ENCODE results near the gene PDE7B.

The PDE7B gene

GRCh38 chr6:135906972-135907465 is 55.5 kb downstream of the PDE7B start:
- no peak for TF ChIP-seq CTCF (IDR thresholded peaks at IDR 0.05; ENCODE audit: borderline replicate concordance, insufficient read depth, low read depth, low read length)
- H3K4me3 ChIP-seq (ENCODE audit: low read depth, low read length), result no peak overlapping the region

GRCh38 chr6:135909737-135910387 is 58.4 kb downstream of the PDE7B start:
- H3K4me3 ChIP-seq (ENCODE audit: low read depth, low read length), result no peak overlapping the region

GRCh38 chr6:135910790-135911618 is 59.5 kb downstream of the PDE7B start:
- H3K4me3 ChIP-seq (ENCODE audit: low read depth, low read length), result no peak overlapping the region
- no peak for TF ChIP-seq CTCF (IDR thresholded peaks at IDR 0.05; ENCODE audit: borderline replicate concordance, insufficient read depth, low read depth, low read length)

More at GRCh38 chr6:135909737-135910387, 58.4 kb downstream of the PDE7B start:
- peak; percentile 64 for TF ChIP-seq CTCF (IDR thresholded peaks at IDR 0.05; ENCODE audit: borderline replicate concordance, insufficient read depth, low read depth, low read length)

GRCh38 chr6:135913785-135914184 is 62.3 kb downstream of the PDE7B start:
- TF ChIP-seq CTCF (IDR thresholded peaks at IDR 0.05; ENCODE audit: borderline replicate concordance, insufficient read depth, low read depth, low read length), result no peak
- H3K4me3 ChIP-seq (ENCODE audit: low read depth, low read length), result no peak overlapping the region

GRCh38 chr6:135919026-135919425 is 67.5 kb downstream of the PDE7B start:
- no peak for TF ChIP-seq CTCF (IDR thresholded peaks at IDR 0.05; ENCODE audit: borderline replicate concordance, insufficient read depth, low read depth, low read length)
- H3K4me3 ChIP-seq (ENCODE audit: low read depth, low read length), result no peak overlapping the region

DNA sequence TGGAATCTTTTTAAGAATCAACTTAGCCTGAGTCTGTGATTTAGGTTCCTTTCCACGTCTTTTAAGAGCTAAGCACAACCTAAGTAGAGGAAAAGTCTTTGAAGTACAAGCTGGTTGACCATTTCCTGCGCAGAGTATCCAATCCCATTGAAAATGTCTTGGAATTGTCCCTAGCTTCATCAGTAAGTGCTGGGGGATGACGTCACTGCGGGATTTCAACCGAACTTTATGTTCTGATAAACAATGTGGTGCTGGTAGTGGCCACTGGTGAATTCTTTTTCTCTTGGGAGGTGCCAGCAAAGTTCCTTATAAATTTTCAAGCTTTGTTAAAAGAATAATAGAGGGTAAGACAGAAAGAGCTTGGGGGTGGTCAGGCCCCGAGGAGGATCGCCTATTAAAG is 69.2 kb downstream of the PDE7B start:
- H3K4me3 ChIP-seq (ENCODE audit: low read depth, low read length), result no peak overlapping the region
- TF ChIP-seq CTCF (IDR thresholded peaks at IDR 0.05; ENCODE audit: borderline replicate concordance, insufficient read depth, low read depth, low read length), result no peak

All from GM12875 (cell line).